ENCODE results near the gene HS3ST2.

HS3ST2 gene

DNA sequence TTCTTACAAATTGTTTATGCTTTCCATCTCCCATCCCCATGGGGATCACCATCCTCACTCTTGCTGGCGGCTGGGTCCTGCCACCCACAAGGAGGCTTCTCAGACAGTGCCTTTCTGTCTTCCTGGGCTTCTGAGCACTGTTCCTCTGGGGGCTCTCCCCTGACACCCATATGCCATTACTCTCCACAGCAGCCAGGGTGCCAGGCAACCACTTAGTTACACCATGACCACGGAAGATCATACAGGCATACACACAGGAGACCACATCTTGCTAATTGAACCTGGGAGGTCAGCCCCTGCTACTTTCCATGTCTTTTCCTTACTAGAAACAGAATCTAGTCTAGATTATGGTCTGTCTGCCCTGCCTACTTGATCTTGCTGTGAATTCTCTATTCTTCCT is 27.7 kb upstream of the HS3ST2 start:
- Histone ChIP-seq H3K27me3 (ENCODE audit: control insufficient read depth in 1 of 2, insufficient read depth in 2 of 2, low read length in 2 of 2) (no peaks in the 10 kb centered on the region), H3K4me1 (ENCODE audit: control insufficient read depth in 1 of 2, insufficient read depth in 2 of 2, low read length in 2 of 2) (no peaks in the 10 kb centered on the region), H3K4me3 (ENCODE audit: low read depth in 1 of 2, low read length in 2 of 2) (no peak overlapping the region), H3K36me3 (ENCODE audit: control insufficient read depth in 1 of 2, insufficient read depth in 2 of 2, low read length in 2 of 2) (no peaks in the 10 kb centered on the region), H3K9me3 (ENCODE audit: control insufficient read depth in 1 of 2, low read length in 2 of 2) (no peaks in the 10 kb centered on the region), H3K9ac (ENCODE audit: low read depth in 1 of 2, low read length in 2 of 2) (no peak overlapping the region), H3K27ac (ENCODE audit: low read depth, low read length) (no peak overlapping the region)

DNA sequence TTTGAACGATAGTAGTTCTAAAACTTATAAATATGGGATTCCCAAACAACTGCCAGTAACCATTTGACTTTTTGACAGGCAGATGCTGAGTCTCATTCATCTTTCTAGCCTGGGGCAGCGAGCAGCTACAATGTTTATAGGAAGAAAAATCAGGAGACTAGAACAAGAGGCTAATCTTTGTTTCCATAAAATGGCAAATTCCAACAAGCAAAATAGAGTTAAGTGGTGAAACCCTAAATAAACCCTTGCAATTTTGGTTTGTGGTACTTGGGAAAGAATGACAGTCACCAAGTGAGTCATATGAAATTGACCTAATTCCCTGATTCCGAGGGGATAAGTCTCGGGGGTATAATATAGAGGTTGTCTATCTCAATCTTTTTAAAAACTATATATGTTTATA is 27.3 kb upstream of the HS3ST2 start:
- H3K4me3 ChIP-seq (ENCODE audit: low read depth in 1 of 2, low read length in 2 of 2), result no peak overlapping the region
- H3K36me3 ChIP-seq (ENCODE audit: control insufficient read depth in 1 of 2, insufficient read depth in 2 of 2, low read length in 2 of 2), result no peaks in the 10 kb centered on the region
- H3K9me3 ChIP-seq (ENCODE audit: control insufficient read depth in 1 of 2, low read length in 2 of 2), result no peaks in the 10 kb centered on the region
- no peaks in the 10 kb centered on the region for H3K4me1 ChIP-seq (ENCODE audit: control insufficient read depth in 1 of 2, insufficient read depth in 2 of 2, low read length in 2 of 2)
- H3K27ac ChIP-seq (ENCODE audit: low read depth, low read length), result no peak overlapping the region
- no peaks in the 10 kb centered on the region for H3K27me3 ChIP-seq (ENCODE audit: control insufficient read depth in 1 of 2, insufficient read depth in 2 of 2, low read length in 2 of 2)
- no peak overlapping the region for H3K9ac ChIP-seq (ENCODE audit: low read depth in 1 of 2, low read length in 2 of 2)

GRCh38 chr16:22787466-22788192 is 26.3 kb upstream of the HS3ST2 start:
- no peaks in the 10 kb centered on the region for H3K27me3 ChIP-seq (ENCODE audit: control insufficient read depth in 1 of 2, insufficient read depth in 2 of 2, low read length in 2 of 2)
- no peaks in the 10 kb centered on the region for H3K4me1 ChIP-seq (ENCODE audit: control insufficient read depth in 1 of 2, insufficient read depth in 2 of 2, low read length in 2 of 2)
- H3K4me3 ChIP-seq (ENCODE audit: low read depth in 1 of 2, low read length in 2 of 2), result no peak overlapping the region
- no peaks in the 10 kb centered on the region for H3K36me3 ChIP-seq (ENCODE audit: control insufficient read depth in 1 of 2, insufficient read depth in 2 of 2, low read length in 2 of 2)
- H3K9me3 ChIP-seq (ENCODE audit: control insufficient read depth in 1 of 2, low read length in 2 of 2), result no peaks in the 10 kb centered on the region
- no peak overlapping the region for H3K9ac ChIP-seq (ENCODE audit: low read depth in 1 of 2, low read length in 2 of 2)
- no peak overlapping the region for H3K27ac ChIP-seq (ENCODE audit: low read depth, low read length)

GRCh38 chr16:22788193-22788530 is 25.8 kb upstream of the HS3ST2 start:
- Histone ChIP-seq H3K4me3 (ENCODE audit: low read depth in 1 of 2, low read length in 2 of 2) (no peak overlapping the region), H3K9ac (ENCODE audit: low read depth in 1 of 2, low read length in 2 of 2) (no peak overlapping the region), H3K9me3 (ENCODE audit: control insufficient read depth in 1 of 2, low read length in 2 of 2) (no peaks in the 10 kb centered on the region), H3K4me1 (ENCODE audit: control insufficient read depth in 1 of 2, insufficient read depth in 2 of 2, low read length in 2 of 2) (no peaks in the 10 kb centered on the region), H3K27ac (ENCODE audit: low read depth, low read length) (no peak overlapping the region), H3K27me3 (ENCODE audit: control insufficient read depth in 1 of 2, insufficient read depth in 2 of 2, low read length in 2 of 2) (no peaks in the 10 kb centered on the region), H3K36me3 (ENCODE audit: control insufficient read depth in 1 of 2, insufficient read depth in 2 of 2, low read length in 2 of 2) (no peaks in the 10 kb centered on the region)

GRCh38 chr16:22789281-22789945 is 24.5 kb upstream of the HS3ST2 start:
- no peak overlapping the region for H3K4me3 ChIP-seq (ENCODE audit: low read depth in 1 of 2, low read length in 2 of 2)

DNA sequence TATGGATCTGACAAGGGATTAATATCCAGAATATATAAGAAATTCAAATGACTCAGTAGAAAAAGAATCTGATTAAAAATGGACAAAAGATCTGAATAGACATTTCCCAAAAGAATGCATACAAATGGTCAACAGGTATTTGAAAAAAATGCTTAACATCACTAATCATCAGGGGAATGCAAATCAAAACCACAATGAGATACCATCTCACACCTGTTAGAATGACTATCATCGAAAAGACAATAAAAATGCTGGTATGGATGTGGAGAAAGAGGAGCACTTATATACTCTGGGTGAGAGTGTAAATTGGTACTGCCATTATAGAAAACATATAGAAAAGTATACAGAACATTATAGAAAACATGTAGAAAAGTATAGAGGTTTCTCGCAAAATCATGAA is 16.4 kb upstream of the HS3ST2 start:
- Histone ChIP-seq H3K4me3 (ENCODE audit: low read depth in 1 of 2, low read length in 2 of 2) (no peak overlapping the region), H3K9me3 (ENCODE audit: control insufficient read depth in 1 of 2, low read length in 2 of 2) (peaks cover 0 to 3% of the 10 kb centered on the region in 2 donors), H3K27ac (ENCODE audit: low read depth, low read length) (no peak overlapping the region), H3K9ac (ENCODE audit: low read depth in 1 of 2, low read length in 2 of 2) (no peak overlapping the region), H3K27me3 (ENCODE audit: control insufficient read depth in 1 of 2, insufficient read depth in 2 of 2, low read length in 2 of 2) (no peaks in the 10 kb centered on the region), H3K36me3 (ENCODE audit: control insufficient read depth in 1 of 2, insufficient read depth in 2 of 2, low read length in 2 of 2) (no peaks in the 10 kb centered on the region), H3K4me1 (ENCODE audit: control insufficient read depth in 1 of 2, insufficient read depth in 2 of 2, low read length in 2 of 2) (no peaks in the 10 kb centered on the region)

More at GRCh38 chr16:22789281-22789945, 24.5 kb upstream of the HS3ST2 start:
- no peaks in the 10 kb centered on the region for H3K36me3 ChIP-seq (ENCODE audit: control insufficient read depth in 1 of 2, insufficient read depth in 2 of 2, low read length in 2 of 2)
- no peaks in the 10 kb centered on the region for H3K27me3 ChIP-seq (ENCODE audit: control insufficient read depth in 1 of 2, insufficient read depth in 2 of 2, low read length in 2 of 2)
- no peak overlapping the region for H3K27ac ChIP-seq (ENCODE audit: low read depth, low read length)
- peaks cover 0 to 3% of the 10 kb centered on the region in 2 donors for H3K9me3 ChIP-seq (ENCODE audit: control insufficient read depth in 1 of 2, low read length in 2 of 2)
- H3K9ac ChIP-seq (ENCODE audit: low read depth in 1 of 2, low read length in 2 of 2), result no peak overlapping the region
- no peaks in the 10 kb centered on the region for H3K4me1 ChIP-seq (ENCODE audit: control insufficient read depth in 1 of 2, insufficient read depth in 2 of 2, low read length in 2 of 2)

DNA sequence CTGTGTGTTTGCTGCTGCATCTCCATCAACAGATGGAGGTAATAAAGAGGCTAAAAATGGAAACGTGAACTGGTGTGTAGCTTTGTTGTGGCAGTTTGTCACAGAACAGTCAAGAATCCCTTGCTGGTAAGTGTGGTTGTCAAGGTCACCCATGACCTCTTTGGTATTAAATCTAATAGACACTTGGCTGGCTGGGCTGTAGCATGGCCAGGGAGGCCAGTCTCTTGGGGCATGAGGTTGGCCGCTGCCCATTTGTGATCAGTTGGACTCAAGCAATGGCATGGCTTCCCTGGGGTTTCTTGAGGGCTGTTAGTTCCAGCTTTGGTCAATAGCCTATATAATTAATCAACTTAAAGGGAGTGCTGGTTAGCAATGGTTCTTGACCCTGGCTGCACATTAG is 14.8 kb upstream of the HS3ST2 start:
- no peaks in the 10 kb centered on the region for H3K27me3 ChIP-seq (ENCODE audit: control insufficient read depth in 1 of 2, insufficient read depth in 2 of 2, low read length in 2 of 2)
- H3K4me1 ChIP-seq (ENCODE audit: control insufficient read depth in 1 of 2, insufficient read depth in 2 of 2, low read length in 2 of 2), result no peaks in the 10 kb centered on the region
- H3K9ac ChIP-seq (ENCODE audit: low read depth in 1 of 2, low read length in 2 of 2), result no peak overlapping the region
- H3K27ac ChIP-seq (ENCODE audit: low read depth, low read length), result no peak overlapping the region
- no peaks in the 10 kb centered on the region for H3K36me3 ChIP-seq (ENCODE audit: control insufficient read depth in 1 of 2, insufficient read depth in 2 of 2, low read length in 2 of 2)
- no peak overlapping the region for H3K4me3 ChIP-seq (ENCODE audit: low read depth in 1 of 2, low read length in 2 of 2)
- peaks cover 0 to 2% of the 10 kb centered on the region in 2 donors for H3K9me3 ChIP-seq (ENCODE audit: control insufficient read depth in 1 of 2, low read length in 2 of 2)

GRCh38 chr16:22804893-22805292 is 9.1 kb upstream of the HS3ST2 start:
- Histone ChIP-seq H3K4me3 (ENCODE audit: low read depth in 1 of 2, low read length in 2 of 2) (no peak overlapping the region), H3K27me3 (ENCODE audit: control insufficient read depth in 1 of 2, insufficient read depth in 2 of 2, low read length in 2 of 2) (peaks cover 2 to 4% of the 10 kb centered on the region in 2 donors), H3K9ac (ENCODE audit: low read depth in 1 of 2, low read length in 2 of 2) (no peak overlapping the region), H3K36me3 (ENCODE audit: control insufficient read depth in 1 of 2, insufficient read depth in 2 of 2, low read length in 2 of 2) (no peaks in the 10 kb centered on the region), H3K9me3 (ENCODE audit: control insufficient read depth in 1 of 2, low read length in 2 of 2) (no peaks in the 10 kb centered on the region), H3K27ac (ENCODE audit: low read depth, low read length) (no peak overlapping the region), H3K4me1 (ENCODE audit: control insufficient read depth in 1 of 2, insufficient read depth in 2 of 2, low read length in 2 of 2) (no peaks in the 10 kb centered on the region)

DNA sequence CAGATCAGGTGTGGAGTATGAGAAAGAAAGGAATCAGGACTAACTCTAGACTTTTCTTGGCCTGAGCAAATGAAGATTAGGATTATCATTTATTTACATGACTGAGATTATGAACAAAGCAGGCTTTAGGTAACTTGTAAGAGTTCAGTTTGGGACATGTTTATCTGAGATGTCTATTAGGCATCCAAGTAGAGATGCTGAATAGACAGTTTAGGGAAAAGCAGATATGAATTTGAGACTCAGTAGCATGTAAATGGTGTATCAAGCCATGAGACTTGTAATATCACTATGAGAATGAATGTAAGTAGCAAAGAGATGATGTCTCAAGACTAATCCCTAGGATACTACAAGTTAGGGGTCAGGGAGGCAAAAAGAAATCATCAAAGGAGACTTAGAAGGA is 8.6 kb upstream of the HS3ST2 start:
- no peak overlapping the region for H3K4me3 ChIP-seq (ENCODE audit: low read depth in 1 of 2, low read length in 2 of 2)
- H3K9me3 ChIP-seq (ENCODE audit: control insufficient read depth in 1 of 2, low read length in 2 of 2), result no peaks in the 10 kb centered on the region
- peaks cover 2 to 4% of the 10 kb centered on the region in 2 donors for H3K27me3 ChIP-seq (ENCODE audit: control insufficient read depth in 1 of 2, insufficient read depth in 2 of 2, low read length in 2 of 2)
- no peaks in the 10 kb centered on the region for H3K4me1 ChIP-seq (ENCODE audit: control insufficient read depth in 1 of 2, insufficient read depth in 2 of 2, low read length in 2 of 2)
- no peaks in the 10 kb centered on the region for H3K36me3 ChIP-seq (ENCODE audit: control insufficient read depth in 1 of 2, insufficient read depth in 2 of 2, low read length in 2 of 2)
- no peak overlapping the region for H3K27ac ChIP-seq (ENCODE audit: low read depth, low read length)
- no peak overlapping the region for H3K9ac ChIP-seq (ENCODE audit: low read depth in 1 of 2, low read length in 2 of 2)

- Histone ChIP-seq H3K9me3 (ENCODE audit: control insufficient read depth in 1 of 2, low read length in 2 of 2) (no peaks in the 10 kb centered on the region), H3K27ac (ENCODE audit: low read depth, low read length) (no peak overlapping the region), H3K9ac (ENCODE audit: low read depth in 1 of 2, low read length in 2 of 2) (no peak overlapping the region), H3K27me3 (ENCODE audit: control insufficient read depth in 1 of 2, insufficient read depth in 2 of 2, low read length in 2 of 2) (peaks cover 2 to 4% of the 10 kb centered on the region in 2 donors), H3K4me3 (ENCODE audit: low read depth in 1 of 2, low read length in 2 of 2) (no peak overlapping the region), H3K36me3 (ENCODE audit: control insufficient read depth in 1 of 2, insufficient read depth in 2 of 2, low read length in 2 of 2) (no peaks in the 10 kb centered on the region), H3K4me1 (ENCODE audit: control insufficient read depth in 1 of 2, insufficient read depth in 2 of 2, low read length in 2 of 2) (no peaks in the 10 kb centered on the region)
Observed at GRCh38 chr16:22806811-22807210, 7.2 kb upstream of the HS3ST2 start.
